Activated T-helper 1 cell treated with Interleukin-2 at 50 U/mL for 16 hours (primary cell): ENCODE measurements around the gene BCAN.

Source experiments
- DNase-seq: peaks from one replicate; pipeline ENCODE4 v3.0.0-alpha.2; 2020; ENCODE audit warnings: low read depth

The BCAN gene

GRCh38 chr1:156700736-156701531, 59.0 kb downstream of the BCAN start:
- no peak for DNase-seq

GRCh38 chr1:156703336-156703735, 61.4 kb downstream of the BCAN start:
- DNase-seq, result no peak

GRCh38 chr1:156703741-156704140, 61.8 kb downstream of the BCAN start:
- no peak for DNase-seq

- no peak for DNase-seq
These were observed 62.3 kb downstream of the BCAN start for GRCh38 chr1:156704166-156704711.

- DNase-seq, result no peak
These were observed 63.0 kb downstream of the BCAN start for GRCh38 chr1:156704930-156705320.

GRCh38 chr1:156705321-156705917, 63.5 kb downstream of the BCAN start, which contains the start of gene CRABP2:
TSS of gene CRABP2 (minus strand) at chr1:156705583. CDS start at chr1:156705446, 137 bp downstream.
- DNase-seq, result no peak

- DNase-seq, result peak; percentile 47
These were observed 64.2 kb downstream of the BCAN start for GRCh38 chr1:156705918-156706656.

GRCh38 chr1:156706657-156707416, 64.9 kb downstream of the BCAN start:
- no peak for DNase-seq

- DNase-seq, result no peak
These were observed 65.7 kb downstream of the BCAN start for GRCh38 chr1:156707417-156708217.

- DNase-seq, result no peak
These were observed 66.3 kb downstream of the BCAN start for GRCh38 chr1:156708218-156708661.

- DNase-seq, result no peak
These were observed 67.1 kb downstream of the BCAN start for GRCh38 chr1:156709031-156709430.
